NCI-H1930 (cell line): Measurements from ENCODE around the gene NFKBIZ.
"Not testable (repeated sequence)": the region's sequence is repeated elsewhere in the genome, so short reads cannot be mapped to it uniquely, and the experiment has no call there.

ENCODE experiments used
- DNase-seq, 2 experiments: peaks; one replicate each; lab custom pipeline; 2025; lab: John Stamatoyannopoulos, UW

Gene NFKBIZ

GRCh38 chr3:101851072-101851770, 1.9 kb downstream of the NFKBIZ start:
- DNase-seq = no peak

DNA sequence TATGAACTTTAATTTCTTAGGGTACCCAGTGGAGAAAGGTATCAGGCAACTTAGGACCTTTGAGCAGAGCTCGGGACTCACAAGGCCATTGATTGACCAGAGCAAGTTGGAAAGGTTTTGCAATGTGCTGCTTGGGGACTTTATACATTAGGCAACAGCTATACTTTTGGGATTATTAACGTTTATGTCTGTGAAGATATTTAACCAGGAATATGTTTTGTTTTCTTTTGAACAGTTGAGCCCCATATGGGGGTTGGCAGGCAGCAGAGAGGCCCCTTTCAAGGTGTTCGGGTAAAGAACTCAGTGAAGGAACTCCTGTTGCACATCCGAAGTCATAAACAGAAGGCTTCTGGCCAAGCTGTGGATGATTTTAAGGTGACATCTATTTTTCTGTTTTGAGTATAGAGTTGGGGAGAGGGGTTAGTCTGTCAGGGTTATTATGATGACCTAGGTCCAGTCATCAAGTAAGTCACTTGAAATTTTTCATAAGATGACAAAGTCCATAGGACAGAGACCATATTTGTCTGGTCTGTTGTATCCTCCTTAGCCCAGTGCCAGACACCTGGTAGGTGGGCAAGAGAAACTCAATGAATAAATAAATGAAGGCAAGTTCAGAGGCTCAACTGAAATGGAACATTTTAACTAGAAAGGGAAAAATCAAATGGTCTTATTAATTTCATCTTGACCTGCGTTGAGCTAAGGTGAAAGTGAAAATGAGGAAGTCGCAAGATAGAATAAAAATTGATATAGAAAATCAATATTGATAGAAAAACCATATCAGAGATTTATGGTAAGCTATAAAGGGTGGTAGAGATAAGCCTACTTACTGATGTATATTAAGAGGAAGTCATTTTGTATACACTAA, 2.8 kb downstream of the NFKBIZ start:
- no peak for DNase-seq

- no peak for DNase-seq
Observed at GRCh38 chr3:101852983-101853840, 3.9 kb downstream of the NFKBIZ start.

DNA sequence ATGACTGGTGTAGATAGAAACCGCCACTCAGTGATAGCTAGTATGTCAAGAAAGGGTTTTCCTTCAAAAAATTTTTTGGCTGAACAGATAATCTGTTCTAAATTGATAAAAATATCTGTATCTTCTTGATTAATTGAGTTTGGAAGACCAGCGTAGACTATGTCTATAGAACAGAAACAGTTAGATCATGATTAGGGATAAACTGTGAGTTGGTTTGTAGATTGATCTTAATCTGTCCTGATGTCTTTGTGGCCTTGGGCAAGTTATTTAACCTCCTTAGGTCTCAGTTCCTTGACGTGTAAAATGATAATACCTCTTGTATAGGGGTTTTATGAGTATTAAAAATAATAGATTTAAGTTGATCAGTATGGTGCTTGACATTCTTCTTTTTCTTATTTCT, 4.7 kb downstream of the NFKBIZ start:
- DNase-seq = no peak

GRCh38 chr3:101854608-101855304, 5.4 kb downstream of the NFKBIZ start:
- no peak for DNase-seq

DNA sequence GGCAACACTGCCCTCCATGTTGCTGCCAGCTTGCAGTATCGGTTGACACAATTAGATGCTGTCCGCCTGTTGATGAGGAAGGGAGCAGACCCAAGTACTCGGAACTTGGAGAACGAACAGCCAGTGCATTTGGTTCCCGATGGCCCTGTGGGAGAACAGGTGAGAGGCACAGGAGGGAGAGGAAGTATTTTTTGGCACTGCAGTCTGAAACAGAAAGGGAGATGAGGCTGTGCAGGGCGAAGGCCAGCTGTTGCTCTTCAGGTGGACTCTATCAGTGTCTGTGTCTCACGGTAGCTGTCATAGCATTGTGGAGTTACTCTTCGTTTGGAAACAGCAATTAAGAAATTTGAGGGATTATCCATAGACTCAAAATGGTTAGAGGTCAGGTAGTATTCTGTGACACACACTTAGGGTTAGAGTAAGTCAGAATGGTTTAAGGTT, 8.0 kb downstream of the NFKBIZ start:
- no peak for DNase-seq

DNA sequence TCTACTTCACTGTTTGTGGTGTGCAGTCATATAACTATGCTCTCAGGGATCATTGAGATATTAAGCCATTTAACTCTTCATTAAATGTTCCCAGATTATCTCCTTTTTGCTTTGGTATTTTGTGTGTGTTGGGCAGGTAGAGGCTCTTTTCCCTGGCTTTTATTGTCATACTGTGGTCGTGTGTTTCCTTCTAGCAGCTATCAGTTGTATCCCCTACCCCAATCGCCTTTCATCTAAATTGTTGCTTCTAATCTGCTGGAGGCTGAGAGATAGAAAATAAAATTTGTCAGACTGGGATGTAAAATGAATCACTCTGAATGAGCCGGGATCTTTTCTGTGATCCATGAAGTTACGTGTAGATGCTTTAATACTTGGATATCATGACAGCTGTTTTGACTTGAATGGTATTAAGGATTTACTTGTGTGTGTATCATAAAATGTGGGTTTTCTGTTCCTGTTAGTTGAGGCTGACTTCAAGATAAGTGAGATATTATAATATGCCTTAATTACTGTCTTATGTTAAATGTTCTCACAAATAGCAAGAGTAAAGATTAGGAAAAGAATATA, 9.2 kb downstream of the NFKBIZ start:
- DNase-seq = no peak

DNA sequence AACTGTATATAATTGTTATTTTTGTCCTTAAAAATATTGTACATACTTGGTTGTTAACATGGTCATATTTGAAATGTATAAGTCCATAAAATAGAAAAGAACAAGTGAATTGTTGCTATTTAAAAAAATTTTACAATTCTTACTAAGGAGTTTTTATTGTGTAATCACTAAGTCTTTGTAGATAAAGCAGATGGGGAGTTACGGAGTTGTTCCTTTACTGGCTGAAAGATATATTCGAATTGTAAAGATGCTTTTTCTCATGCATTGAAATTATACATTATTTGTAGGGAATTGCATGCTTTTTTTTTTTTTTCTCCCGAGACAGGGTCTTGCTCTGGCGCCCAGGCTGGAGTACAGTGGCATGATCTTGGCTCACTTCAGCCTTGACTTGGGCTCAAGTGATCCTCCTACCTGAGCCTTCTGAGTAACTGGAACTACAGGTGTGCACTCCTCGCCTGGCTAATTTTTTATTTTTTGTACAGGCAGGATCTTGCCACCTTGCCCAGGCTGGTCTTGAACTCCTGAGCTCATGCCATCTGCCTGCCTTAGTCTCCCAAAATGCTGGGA, 10.7 kb downstream of the NFKBIZ start:
- DNase-seq = no peak

GRCh38 chr3:101861212-101861788, 12.0 kb downstream of the NFKBIZ start:
- no peak for DNase-seq

DNA sequence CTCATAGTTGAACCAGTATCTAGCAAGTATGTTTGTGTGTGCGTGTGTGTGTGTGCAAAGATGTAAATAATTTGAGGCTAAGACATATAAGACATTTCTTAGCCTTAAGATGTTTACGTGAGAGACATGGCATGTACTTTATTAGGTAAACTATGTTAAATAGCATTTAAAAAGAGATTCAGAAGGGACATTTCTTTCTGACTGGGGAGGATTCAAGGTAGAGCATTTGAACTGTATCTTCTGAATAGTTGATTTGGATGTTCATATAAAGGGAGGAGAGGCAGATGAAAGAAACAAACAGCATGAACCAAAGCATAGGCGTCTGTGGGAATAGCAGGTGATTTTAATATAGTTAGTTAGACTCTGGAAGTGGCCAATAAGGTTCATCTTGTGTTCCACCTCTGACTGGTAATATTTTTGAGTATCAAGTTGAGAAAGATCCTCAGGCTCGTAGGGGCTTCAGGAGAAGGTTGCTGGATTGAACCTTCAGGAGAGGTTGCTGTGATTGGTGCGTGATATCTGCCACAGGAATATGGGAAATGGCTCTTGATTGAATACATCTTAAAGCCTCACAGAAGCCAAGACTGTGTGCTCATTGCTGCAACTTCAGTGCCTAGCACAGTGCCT, 12.6 kb downstream of the NFKBIZ start:
- DNase-seq = no peak

DNA sequence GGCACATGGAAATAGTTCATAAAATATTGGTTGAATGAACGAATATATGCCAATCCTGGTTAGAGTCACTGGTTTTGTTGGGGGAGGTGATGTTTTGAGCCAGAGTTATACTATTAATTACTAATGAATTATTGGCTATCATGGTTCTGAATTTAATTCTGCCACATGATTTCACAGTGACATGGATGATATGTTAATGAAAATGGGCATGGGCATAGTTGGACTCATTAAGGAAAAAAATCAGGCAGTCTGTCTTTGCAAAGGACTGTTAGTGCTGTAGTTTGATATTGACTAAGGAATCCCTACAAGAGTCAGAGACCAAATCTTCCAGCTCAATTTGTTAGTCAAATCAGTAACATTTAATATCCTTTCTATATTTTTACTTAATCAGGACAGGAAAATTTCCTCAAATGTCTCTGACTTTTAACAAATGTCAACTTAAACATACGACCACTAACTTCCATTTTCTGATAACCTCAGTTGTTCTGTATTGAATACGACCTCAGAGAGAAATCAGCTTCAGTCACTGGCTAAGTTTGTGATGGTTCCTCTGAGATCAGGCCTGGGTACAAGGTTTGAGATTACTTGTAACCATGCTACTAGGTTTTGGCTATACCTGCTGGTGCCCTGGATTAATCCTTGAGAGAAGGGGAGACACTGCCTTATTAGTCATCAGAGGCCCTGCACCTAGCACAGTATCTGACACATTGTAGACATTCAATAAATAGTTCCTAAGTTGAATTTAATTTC, 13.3 kb downstream of the NFKBIZ start:
- DNase-seq = no peak

GRCh38 chr3:101864926-101865325, 15.6 kb downstream of the NFKBIZ start:
- DNase-seq = not testable (repeated sequence)

DNA sequence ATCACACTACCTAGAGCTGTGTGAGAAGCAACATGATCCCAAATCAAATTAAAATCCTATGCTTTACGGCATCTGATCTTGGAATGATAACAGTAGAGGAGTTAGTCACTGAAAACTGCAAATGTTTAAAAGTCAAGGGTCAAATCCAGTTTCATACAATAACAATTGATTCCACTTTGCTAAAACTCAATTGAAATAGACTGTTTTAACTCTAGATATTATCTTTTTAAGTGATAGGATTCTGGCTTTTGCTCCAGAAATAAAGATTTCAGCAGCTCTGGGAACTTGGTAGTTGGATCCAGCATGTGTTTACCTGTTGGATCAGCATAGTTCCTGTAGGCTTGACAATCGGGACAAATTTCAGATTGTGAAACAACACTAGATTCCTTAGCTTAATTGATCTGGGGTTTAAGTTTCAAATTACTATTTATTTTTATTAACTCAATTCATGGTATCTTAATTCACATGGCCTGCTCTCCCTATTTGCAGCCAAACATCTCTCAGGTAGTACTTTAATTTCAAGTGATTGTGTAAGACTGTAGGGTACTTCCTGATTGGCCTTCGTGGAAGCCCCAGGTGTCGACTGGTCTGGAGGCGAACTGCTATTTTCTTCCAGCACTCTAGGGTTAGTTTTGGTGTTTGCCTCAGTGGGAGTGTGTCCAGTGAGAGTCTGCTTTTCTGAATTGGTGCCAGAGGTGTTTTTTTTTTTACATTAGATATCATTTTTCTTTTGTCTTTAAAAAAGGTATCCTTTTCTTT, 16.6 kb downstream of the NFKBIZ start:
- DNase-seq = no peak

DNA sequence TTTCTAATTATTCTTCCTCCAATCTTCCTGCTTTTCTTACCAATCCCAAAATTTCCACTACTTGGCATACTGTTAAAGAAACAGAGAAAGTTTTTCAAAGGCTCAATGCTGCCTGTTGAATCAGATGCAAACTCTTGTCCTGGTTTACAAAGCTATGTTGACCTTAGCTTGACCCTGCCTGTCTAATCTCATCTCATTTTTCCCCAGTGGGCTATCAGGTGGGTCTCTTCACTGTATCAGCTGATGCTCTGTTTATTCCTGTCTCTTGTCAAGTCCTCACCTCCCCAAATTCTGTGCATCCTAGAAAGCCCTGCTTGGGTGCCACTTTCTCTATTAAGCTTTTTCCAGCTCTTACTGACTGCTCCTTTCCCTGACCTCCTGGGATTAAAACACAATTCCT, 18.2 kb downstream of the NFKBIZ start:
- no peak for DNase-seq

DNA sequence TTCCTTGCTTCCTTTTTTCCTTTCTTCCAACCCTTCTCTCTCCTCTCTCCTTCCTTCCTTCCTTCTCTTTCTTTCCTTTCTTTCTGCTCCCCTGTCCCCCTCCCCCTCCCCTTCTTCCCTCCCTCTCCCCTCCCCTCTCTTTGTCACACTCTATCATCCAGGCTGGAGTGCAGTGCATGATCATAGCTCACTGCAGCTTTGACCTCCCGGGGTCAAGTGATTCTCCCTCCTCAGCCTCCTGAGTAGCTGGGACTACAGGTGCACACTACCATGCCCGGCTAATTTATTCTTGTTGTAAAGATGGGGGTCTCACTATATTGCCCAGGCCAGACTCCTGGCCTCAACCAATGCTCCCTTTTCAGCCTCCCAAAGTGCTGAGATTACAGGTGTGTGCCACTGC, 18.7 kb downstream of the NFKBIZ start:
- no peak for DNase-seq

DNA sequence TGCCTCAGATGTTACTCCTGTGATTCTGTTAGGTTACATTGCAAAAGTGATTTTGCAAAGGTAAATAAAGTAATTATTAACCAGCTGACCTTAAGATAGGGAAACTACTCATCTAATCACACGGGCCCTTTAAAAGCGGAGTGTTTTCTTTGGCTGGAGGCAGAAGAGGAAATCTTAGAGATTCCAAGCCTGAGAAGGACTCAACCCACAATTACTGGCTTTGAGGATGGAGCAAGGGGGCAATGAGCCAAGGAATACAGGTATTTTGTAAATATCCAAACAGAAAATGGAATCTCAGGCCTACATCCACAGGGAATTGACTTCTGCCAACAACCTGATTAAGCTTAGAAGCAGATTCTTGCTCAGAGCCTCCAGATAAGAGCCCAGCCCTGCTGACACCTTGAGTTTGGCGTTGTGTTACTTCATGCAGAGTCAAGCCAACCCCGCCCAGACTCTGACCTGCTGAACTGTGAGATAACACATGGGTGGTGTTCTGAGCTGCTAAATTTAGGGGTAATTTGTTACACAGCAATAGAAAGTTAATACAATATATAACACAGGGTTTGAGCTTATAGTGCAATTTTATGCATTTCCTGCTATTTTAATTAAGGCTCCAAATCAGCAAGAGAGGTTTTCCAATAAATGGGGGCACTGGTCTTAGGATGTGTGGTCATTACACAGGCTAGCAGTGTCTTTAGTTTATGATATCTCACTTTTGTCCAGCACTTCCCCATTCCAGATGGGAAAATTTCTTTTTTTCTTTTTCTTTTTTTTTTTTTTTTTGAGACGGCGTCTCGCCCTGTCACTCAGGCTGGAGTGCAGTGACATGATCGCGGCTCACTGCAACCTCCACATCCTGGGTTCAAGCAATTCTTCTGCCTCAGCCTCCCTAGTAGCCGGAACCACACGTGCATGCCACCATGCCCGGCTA, 19.5 kb downstream of the NFKBIZ start:
- DNase-seq = no peak

DNA sequence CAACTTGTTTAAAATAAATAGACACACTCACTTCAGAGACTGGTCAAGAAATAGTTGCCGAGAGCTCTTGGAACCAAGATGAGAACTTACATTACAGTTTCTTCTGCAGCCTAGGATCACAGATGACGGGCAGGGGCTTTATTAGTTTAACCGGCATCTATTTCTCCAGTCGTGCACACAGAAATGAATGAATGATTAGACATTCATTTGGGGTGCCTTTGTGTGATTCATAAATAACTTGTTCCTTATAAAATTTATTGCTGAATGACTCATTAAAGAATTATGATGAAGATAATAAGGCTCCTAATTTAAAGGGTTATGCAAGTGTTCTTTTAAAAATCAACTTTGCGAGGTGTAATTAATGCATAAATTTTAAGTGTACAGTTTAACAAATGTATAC, 20.8 kb downstream of the NFKBIZ start:
- no peak for DNase-seq

- DNase-seq = no peak
Observed at GRCh38 chr3:101873619-101874018, 24.3 kb downstream of the NFKBIZ start.
